GDM1 (cell line): Measurements from ENCODE around the gene ABCA7.

Experiments
- DNase-seq: peaks from one replicate; lab custom pipeline; 2025; lab: John Stamatoyannopoulos, UW

The ABCA7 gene, protein sequence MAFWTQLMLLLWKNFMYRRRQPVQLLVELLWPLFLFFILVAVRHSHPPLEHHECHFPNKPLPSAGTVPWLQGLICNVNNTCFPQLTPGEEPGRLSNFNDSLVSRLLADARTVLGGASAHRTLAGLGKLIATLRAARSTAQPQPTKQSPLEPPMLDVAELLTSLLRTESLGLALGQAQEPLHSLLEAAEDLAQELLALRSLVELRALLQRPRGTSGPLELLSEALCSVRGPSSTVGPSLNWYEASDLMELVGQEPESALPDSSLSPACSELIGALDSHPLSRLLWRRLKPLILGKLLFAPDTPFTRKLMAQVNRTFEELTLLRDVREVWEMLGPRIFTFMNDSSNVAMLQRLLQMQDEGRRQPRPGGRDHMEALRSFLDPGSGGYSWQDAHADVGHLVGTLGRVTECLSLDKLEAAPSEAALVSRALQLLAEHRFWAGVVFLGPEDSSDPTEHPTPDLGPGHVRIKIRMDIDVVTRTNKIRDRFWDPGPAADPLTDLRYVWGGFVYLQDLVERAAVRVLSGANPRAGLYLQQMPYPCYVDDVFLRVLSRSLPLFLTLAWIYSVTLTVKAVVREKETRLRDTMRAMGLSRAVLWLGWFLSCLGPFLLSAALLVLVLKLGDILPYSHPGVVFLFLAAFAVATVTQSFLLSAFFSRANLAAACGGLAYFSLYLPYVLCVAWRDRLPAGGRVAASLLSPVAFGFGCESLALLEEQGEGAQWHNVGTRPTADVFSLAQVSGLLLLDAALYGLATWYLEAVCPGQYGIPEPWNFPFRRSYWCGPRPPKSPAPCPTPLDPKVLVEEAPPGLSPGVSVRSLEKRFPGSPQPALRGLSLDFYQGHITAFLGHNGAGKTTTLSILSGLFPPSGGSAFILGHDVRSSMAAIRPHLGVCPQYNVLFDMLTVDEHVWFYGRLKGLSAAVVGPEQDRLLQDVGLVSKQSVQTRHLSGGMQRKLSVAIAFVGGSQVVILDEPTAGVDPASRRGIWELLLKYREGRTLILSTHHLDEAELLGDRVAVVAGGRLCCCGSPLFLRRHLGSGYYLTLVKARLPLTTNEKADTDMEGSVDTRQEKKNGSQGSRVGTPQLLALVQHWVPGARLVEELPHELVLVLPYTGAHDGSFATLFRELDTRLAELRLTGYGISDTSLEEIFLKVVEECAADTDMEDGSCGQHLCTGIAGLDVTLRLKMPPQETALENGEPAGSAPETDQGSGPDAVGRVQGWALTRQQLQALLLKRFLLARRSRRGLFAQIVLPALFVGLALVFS (N-terminal part only)

DNA sequence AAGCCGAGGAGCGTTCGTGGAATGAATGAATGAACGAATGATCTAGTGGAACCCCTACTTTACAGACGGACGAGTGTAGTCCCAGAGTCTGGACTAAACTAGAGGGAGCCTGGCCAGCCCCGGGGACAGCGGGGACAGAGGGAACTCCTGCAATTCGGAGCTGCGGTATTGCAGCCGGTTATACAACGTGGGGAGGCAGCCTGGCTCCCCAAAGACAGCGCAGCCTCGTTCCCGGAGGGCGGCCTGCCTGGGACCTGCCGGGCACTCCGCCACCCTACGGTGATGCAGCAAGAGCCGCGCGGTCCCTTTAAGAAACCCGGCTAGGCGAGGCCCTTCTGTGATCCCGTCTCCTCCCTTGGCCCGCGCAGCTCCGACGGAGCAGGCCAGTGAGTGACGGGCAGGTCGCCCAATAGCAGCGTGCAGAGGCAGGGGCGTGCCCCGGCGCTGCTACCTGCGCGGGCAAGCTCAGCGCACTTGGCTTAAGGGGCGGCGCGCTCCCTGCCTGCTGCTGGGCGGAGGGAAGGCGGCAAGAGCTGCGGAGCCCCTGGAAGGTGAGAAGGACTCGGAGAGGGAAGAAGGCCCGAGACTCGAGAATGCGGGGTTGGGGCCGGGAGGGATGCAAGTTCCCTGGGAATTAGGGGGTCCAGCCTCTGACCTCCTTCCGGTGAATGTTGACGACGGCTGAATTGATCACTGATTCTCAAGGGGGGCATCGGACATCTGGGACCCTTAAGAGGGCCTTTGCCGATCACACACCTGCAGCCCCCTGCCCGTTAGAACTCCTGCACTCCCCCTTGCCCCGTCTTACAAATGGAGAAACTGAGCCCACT lies at the start of gene ABCA7:
TSS of gene ABCA7 (plus strand) at position 462 of the 830 bp plus-strand sequence. CDS start 1,255 bp downstream, outside the sequence.
- DNase-seq, result peak; percentile 98

DNA sequence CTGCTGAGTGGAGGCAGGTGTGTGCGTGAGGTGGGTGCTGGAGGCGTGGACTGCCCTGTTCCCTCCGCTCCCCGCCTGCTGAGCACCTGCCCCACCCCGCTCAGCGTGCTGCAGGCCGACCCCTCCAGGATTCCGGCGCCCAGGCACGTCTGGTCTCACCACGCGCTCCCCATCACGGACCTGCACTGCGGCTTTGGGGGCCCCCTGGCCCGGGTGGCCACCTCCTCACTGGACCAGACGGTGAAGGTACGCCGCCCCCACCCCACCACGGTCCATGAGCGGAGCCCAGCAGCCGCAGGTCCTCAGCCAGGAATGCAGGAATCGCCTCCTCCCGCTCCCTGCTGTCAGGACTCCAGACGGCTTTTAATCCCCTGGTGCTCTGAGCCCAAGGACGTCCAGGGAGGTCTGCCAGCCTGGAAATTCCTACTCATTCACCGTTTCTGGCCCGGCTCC lies 49.8 kb upstream of the ABCA7 start:
- no peak for DNase-seq

DNA sequence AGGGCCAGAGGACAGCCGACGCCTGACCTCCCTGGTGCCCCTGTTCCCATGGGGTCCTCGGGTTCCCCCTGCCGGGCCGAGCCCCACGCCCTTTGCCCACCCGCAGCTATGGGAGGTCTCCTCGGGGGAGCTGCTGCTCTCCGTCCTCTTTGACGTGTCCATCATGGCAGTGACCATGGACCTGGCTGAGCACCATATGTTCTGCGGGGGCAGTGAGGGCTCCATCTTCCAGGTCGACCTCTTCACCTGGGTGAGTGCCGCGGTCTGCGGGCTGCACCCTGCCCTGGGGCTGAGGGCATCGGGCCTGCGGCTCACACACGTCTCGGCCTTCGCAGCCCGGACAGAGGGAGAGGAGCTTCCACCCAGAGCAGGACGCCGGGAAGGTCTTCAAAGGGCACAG lies 49.2 kb upstream of the ABCA7 start:
- no peak for DNase-seq

DNA sequence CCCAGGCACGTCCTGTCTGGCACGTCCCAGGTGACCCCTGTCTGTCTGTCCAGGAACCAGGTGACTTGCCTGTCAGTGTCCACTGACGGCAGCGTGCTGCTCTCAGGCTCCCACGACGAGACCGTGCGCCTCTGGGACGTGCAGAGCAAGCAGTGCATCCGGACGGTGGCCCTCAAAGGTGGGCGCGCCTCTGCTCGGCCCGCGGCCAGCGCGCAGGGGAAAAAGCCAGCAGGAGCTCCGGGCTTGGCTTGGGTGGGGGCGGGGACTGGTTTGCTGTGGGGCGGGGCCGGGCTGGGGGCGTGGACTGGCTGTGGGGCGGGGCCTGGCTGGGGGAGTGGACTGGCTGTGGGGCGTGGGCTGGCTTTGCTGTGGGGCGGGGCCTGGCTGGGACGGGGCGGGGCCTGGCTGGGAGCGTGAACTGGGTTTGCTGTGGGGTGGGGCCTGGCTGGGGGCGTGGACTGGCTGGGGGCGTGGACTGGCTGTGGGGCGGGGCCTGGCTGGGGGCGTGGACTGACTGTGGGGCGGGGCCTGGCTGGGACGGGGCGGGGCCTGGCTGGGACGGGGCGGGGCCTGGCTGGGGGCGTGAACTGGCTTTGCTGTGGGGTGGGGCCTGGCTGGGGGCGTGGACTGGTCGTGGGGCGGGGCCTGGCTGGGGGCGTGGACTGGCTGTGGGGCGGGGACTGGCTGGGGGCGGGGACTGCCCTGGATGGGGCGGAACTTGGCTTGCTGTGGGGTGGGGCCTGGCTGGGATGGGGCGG lies 48.6 kb upstream of the ABCA7 start:
- DNase-seq, result no peak

DNA sequence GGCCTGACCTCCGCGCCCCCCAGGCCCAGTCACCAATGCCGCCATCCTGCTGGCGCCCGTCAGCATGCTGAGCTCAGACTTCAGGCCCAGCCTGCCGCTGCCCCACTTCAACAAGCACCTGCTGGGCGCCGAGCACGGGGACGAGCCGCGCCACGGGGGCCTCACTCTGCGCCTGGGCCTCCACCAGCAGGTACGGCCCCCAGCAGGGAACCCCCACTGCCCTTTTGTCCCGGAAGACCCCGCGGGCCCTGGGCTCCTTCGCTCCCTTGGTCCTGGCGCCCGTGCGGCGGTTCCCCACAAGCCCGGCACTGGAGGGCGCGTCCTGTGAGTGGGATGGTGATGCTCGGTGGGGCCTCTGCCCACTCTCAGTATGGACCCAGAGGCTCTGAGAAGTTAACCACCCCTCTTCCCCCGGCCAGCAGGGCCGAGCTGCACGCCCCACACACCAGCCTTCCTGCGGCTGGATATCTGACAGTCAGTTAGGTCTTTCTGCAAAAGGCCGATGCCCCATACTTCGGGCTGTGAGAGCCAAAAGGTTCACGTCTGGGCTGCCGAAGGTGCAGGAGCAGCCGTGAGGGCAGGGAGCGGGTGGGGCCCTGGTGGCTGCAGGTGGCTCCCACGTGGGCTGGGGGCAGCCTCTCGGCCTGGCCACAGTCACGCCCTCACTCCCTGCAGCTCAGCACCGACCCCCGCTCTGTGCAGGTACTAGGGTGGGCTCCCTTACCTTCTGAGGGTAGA lies 47.8 kb upstream of the ABCA7 start:
- DNase-seq, result no peak

DNA sequence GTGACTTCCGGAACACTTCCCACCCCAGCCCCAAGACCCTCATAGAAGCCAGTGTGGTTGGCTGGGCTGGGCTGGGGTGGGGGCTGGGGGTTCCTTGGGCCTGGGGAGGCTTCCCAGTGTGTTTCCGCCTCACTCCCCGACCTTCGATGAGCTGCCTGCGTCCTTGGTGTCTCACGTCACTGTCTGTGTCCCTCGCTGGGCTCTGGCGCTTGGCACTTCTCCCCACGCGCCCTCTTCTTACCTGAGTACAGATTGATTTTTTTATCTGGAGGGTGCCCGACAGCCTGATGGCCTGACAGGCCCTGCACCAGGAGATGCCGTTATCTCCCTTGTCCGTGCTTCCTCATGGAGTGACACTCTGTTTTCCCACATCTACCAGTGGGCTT lies 47.2 kb upstream of the ABCA7 start:
- DNase-seq, result no peak

DNA sequence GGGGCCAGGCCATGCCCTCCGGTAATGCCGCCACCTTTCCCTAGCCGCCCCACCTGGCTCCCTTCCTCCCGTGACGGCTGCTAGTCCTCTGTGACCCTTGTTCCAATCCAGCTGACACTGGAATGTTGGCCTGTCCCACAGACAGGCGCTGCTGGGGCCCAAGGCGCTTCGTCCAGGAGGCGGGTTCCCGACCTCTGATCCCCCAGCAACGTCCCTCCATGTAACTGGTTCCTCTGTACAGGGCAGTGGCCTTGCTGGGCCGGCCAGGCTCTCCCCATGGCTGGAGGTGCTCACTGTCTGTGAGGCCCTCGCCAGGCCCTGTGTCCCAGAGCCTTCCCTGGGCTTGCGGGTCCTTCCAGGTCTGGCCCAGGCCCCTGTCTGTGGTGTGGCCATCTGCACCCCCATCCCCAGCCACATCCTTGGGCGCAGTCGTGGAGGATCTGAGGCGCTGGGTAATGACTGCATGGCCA lies 46.5 kb upstream of the ABCA7 start:
- DNase-seq, result no peak

DNA sequence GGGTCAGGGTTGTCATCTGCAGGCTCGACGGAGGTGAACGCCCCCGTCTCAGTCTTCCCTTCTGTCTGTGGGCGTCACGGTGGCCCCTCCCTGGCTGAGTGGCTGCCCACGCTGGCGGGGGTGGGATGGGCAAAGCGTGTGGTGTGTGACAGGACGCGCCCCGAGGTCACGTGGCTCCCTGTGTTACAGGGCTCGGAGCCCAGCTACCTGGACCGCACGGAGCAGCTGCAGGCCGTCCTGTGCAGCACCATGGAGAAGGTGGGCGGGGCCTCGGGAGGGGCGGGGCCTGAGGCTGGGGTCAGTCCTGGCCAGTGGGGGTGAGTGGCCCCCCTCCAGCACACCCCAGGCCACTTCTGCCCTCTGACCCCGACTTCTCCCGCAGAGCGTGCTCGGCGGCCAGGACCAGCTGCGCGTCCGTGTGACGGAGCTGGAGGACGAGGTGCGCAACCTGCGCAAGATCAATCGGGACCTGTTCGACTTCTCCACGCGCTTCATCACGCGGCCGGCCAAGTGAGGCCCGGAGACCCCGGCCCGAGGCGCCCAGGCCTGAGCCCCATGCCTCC lies 46.0 kb upstream of the ABCA7 start:
- no peak for DNase-seq

DNA sequence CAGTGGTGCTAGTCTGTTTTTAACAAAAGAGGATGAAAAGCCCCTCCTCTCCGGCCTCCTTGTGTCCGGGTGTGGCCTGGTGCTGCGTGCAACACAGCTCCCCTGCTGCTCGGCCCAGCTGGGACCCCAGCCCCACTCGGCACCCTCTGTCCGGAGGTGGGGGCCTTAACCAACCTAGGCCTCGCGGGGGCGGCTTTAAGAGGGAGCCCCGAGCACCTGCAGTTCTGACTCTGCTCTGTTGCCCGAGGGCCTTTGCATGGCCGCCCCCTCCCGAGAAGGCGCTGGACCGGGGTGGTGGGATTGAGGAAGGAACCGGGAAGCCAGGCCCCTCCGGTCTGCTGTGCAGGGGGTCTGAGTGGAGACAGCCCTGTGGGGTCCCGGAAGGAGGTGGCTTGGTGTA lies 45.4 kb upstream of the ABCA7 start:
- no peak for DNase-seq

DNA sequence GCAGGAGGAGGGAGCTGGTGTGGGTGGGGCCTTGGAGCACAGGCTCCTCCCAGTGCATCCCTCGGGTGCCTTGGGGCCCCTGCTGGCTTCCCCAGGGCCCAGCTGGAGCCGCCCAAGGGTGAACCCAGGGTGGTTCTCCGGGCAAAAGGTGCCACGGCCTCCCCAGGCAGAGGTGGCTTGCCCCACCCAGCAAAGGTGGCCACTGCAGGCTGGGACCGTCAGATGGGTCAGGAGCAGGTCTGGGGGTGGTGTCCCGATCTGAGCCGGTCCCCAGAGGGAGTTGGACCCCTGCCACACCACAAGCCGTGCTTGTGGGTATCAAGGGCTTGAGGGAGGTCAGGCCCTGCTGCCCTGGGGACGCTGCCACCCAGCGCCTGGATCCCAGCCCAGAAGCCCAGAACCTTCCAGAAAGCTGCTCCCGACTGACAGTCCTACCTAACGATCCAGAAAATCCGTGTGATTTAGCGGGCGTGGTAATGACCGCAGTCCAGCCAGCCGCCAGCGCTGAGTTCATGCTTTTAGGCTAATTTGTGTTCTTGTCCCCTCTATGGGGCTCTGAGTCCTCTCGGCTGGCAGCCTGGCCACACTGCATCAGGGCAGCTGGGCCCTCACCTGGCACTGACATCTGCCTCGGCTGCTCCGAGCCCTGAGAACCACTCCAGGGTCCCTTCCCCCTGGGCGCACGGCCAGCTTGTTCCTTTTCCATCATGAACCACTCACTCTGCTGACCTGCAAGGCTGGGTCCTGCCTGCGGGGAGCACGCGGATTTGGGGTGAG lies 44.7 kb upstream of the ABCA7 start:
- DNase-seq, result no peak

DNA sequence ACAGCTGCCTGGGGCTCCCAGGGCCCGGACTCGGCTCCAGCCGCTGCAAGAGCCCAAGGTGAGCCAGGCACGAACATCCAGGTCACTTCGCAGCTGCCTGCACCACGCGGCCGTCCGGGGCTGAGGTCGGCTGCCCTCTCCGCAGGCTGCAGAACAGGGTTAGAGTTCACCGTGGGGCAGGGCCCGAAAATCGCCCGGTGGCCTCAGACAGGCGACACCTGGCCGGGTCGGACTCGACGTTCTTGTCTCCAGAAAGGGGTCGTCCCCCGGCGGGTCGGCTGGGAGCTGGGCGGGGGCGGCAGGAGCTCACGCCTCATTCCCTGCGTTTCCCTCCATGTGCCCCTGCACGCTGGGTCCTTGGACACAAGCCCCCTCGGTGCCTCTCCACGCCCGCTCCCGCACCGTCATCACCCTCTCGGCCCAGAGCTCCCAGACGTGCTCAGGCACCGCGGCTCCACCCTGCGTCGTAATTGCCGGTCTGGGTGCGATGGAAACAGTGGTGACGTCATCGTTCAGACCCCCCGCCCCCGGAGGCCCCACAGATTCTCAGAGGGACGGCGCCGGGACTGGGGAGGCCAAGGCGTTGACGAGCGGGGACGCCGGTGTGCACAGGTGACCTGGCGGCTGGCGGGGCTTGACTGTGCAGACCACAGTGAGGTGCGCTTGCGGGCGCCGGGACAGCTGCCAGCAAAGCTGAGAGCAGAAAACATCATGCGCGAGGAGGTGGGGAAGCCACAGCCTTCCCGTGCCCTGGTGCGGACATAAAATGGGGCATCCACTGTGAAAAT lies 43.7 kb upstream of the ABCA7 start:
- DNase-seq, result no peak

DNA sequence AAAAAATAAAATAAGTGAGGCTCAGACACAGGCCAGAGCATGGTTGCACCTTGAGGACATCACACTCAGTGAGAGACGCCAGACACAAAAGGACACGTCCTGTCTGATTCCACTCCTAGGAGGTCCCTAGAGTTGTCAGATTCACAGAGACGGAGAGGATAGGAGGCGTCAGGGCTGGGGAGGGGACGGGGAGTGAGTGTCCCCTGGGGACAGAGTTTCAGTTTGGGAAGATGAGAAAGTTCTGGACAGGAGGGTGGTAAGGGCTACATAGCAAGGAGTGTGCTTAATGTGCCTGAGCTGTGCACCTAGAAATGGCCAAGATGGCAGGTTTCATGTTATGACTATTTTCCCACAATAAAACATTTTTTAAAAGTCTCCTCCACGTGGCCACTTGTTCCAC lies 41.8 kb upstream of the ABCA7 start:
- DNase-seq, result no peak

DNA sequence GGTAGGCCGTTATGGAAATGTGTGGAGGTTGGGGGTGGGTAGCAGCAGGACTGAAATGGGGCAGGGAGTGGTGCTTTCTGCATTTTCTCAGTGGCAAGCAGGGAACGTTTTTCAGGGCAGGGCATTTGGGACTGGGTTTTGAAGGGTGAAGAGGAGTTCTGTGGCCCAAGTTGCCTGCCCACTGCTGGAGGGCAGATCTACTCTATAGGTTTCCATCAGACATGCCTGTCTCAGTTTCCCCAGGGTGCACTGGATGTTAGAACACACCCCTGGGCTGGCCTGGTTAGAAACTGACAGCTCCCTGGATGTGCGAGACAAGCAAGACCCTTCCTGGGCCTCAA lies 40.6 kb upstream of the ABCA7 start:
- no peak for DNase-seq

DNA sequence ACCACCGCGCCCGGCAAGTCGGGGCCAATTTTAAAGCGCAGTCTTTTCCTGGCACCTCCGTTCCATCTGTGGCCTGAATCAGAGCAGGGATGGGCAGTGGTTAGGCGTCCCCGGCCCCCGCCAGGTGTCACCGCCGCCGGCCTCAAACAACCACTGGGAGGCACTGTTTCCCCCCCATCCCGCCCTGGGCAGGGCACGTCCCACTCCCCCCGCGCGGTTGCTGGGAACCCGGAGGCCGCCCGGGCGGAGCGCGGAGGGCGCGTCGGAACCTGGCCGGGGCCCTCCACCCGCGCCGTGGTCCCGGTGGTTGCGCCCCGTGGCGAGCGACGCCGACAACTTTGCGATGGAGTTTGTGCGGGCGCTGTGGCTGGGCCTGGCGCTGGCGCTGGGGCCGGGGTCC lies 39.8 kb upstream of the ABCA7 start, which contains the start of gene GRIN3B:
TSS of gene GRIN3B (plus strand) at position 325 of the 400 bp plus-strand sequence. CDS start at position 344, 19 bp downstream.
- peak; percentile 48 for DNase-seq

DNA sequence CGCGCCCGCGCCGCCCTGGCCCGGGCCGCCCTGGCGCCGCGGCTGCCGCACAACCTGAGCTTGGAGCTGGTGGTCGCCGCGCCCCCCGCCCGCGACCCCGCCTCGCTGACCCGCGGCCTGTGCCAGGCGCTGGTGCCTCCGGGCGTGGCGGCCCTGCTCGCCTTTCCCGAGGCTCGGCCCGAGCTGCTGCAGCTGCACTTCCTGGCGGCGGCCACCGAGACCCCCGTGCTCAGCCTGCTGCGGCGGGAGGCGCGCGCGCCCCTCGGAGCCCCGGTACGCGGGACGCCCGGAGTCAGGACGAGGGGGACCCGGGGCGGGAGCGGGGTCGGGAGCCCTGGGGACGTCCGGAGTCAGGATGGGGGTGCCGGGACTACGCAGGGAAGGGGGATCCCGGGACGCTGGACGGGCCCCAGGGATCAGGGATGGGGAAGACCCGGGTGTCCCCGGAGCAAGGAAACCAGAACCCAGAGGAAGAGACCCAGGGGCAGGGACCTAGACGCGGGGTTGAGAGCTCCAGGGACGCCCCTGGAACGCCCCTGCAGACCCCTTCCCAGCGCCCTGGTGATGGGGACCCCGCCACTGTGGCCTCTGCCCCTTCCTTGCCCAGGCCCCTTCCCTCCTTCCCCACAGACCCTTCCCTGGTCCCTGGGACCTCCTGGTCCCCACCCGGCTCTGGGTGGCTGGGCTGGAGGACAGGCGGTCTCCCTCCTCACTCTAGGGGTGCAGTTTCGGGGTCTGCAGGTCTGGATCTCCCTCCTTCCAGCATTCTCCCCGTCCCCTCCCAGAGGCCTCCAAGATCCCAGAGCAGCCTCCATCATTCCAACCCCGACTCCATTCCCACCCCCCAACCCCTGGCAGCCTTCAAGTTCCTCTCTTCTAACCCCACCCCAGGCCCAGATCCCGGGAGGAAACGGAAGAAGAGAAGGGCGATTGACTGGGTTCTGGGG lies 39.0 kb upstream of the ABCA7 start:
- DNase-seq, result no peak

DNA sequence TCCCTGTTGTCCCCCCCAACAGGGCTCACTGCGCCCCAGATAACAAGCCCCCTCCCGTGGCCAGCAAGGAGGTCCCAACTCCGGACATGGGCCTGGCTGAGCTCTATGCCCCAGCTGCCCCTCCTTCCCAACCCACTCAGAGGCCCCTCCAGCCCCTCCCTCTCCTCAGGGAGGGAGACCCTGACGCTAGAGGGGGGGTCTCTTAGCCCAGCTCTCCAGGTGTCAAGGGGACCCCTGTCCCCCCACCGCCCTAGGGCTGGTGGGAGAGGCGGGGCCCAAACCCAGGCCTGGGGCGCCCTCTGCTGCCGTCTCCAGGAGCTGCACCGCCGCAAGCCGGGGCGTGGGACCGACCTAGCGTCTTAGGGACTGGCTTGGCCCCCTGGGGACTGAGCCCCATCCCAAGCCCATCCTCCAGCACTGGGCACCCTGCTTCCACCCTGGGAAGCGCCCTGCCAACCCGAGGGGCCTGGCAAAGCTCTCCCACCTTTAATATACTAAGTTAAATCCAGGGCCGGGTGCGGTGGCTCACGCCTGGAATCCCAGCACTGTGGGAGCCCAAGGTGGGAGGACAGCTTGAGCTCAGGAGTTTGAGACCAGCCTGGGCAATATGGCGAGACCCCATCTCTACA lies 38.3 kb upstream of the ABCA7 start:
- DNase-seq, result peak; percentile 31
